Stimulated activated CD4-positive, alpha-beta T cell treated with anti-CD3 and anti-CD28 coated beads, Interleukin-15, amount 100 ng/mL, for 48 hours (primary cell): ENCODE data around the gene PDE1C.
A peak's percentile ranks its signal among the peaks of the same experiment; 100 is the strongest.

Experiments
- DNase-seq, 2 donors: peaks; one replicate each; pipeline ENCODE4 v3.0.0-alpha.2; 2020; ENCODE audit warnings: low read depth in 2 of 2

Gene PDE1C

DNA sequence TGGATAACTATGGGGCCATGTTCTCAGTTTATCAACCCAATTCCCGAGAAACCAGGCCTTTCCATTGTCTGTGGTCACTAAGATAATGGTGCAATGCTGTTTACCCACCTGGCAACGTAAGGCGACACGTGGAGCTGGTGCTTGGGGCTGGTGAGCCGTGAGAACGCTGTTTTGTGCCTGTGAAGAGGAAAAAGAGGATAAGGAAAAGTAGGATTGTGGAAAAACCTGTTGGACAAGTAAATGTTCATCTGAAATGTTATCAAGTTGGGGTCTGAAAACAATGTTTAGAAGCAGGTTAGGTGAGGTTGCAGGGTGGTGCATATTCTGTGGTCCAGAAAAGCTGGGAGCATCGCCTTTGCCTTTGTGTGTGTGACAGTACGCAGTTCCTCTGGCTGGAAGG lies 294.7 kb downstream of the PDE1C start:
- DNase-seq = no peak

DNA sequence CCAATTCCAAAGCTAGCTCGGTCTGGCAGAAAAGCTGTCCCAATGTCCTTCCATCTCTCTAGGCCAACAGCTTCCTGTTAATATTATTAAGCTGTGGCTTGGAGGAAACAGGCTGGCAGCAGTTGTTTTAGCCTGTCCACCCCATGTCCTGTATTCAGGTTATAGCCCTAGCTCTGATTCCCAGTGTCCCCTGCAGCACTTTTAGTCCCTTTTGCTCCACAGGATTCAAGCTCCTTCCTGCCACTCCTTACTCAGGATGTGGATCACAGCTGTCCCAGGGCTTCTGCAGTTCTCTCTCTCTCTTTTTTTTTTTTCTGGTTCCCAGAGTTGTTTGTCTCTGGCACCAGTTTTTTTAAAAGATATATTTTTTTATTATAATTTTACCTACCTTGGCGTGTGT lies 298.0 kb downstream of the PDE1C start:
- DNase-seq = no peak

DNA sequence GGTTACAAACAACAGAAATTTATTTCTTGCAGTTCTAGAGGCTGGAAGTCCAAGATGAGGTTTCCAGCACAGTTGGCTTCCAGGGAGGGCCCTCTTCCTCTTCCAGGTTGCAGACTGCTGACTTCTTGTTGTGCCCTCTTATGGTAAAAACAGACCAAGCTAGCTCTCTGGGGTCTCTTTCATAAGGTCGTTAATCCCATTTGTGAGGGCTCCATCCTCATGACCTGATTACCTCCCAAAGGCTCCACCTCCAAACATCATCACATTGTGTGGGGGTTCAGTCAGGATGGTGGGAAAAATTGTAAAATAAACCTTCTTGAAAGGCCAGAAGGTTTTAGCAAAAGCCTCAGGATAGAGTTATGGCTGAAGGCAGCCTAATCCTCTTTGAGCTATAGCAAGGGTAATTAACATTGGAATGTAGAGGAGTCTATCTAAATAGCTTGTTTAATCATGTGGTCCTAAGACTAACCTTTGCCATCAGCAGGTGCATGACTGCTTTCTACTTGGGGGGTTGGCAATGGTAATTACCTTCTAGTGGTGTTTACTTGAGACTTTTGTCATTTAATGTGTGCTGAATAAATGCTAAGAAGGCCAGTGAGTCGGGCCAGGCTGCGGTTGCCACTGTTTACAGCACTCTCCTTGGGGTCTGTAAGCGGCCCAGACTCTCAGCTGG lies 302.4 kb downstream of the PDE1C start:
- no peak for DNase-seq

DNA sequence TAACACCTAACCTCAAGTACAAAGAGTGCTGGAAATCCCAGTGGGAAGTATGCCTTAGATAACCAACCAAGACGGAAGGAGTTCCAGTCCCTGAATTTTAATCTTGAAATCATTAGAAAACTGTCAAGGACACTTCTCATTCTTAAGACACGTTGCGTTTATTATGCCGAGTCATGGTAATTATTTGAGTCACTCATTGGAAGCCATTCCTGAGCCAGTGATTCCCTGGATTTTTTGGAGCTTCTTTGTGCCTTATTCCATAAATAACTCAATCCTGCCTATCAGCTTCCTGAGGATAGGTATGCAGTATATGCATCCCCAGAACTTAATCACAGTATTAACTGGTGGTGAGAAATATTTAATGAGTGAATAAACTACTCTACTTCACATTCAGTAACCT lies 305.7 kb downstream of the PDE1C start:
- no peak for DNase-seq

DNA sequence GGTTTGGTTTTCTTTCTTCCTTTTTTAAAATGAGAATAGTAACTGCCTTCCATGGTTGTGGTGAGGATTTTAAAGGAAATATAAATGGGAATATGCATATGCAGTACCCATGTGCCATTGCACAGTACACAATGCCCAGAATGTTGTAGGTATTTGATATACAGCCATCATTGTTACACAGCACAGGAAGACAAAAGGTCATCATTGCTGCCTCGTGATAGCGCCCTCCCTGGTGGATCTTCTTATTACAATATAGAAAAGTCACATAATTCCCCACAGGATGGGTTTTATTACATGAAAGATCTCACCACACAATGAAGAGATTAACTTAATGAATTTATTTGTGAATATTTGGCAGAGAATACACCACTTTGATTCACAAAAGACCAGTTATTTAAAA lies 306.7 kb downstream of the PDE1C start:
- DNase-seq = no peak

DNA sequence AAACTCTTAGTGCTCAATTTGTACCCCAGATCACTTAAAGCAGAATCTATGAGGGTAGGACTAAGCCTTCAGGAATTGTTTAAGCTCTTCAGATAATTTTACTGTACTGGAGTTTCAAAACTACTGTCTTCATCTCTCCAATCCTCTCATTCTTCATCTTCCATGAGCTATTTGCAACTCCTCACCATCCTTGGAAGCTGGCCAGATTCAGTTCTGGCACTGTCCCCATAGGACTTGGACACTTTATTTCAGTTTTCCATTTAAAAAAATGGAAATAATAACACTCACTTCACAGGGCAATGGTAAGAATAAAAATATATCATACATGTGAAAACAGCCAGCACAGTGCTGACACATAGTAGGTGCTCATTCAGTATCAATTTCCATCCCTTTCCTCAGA lies 308.6 kb downstream of the PDE1C start:
- DNase-seq = no peak

DNA sequence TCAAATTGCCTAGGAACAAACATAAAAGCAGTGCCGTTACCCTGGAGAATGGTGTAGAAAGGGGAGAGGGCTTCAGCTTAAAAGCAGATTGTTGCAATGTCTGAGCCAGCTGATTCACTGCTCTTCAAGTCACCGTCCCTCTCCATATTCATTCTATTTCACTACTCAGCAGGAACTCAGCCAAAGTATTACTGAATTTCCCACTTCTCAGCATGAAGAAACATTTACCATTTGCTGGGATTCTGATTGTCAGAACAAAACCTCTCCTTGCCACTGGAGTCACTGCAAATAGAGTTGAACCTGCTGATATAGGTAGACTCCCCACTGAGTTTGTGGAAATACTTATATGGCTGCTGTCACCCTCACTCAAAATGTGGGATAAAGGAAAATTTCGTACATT lies 311.5 kb downstream of the PDE1C start:
- no peak for DNase-seq

DNA sequence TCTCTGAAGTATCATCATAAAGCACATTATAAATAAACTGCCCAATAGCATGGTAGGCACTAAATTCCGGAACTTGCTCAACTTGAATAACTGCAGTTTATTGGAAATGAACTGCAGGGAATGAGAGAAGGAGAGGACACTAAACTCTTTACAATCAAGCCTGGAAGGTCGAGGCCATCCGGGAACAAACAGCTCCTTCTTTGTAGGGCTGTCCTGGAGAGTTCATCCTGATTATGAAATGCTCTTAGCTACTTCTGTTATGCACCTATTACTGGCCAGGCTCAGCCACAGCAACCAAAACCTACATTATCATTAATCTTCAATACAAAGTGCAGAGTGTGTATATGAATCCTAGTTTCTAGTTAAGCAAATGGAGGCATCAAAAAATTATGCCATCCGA lies 318.5 kb downstream of the PDE1C start:
- no peak for DNase-seq

DNA sequence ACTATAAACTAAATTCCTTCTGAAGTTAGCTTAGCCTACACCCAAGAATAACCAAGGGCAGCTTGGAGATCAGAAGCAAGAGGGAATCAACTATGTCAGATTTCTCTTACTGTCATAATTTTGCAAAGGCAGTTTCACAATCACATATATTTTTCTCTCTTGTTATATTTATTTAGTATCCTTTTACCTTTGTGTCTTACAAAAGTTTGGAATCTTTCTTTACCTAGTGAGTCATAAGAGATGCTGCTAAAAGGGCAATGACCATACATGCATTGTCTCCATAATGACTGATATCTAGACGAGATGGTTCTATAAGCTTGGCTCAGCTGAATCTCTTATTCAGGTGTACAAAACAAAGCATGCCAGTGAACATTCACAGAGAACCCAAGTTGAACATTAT lies 322.1 kb downstream of the PDE1C start:
- DNase-seq = no peak

DNA sequence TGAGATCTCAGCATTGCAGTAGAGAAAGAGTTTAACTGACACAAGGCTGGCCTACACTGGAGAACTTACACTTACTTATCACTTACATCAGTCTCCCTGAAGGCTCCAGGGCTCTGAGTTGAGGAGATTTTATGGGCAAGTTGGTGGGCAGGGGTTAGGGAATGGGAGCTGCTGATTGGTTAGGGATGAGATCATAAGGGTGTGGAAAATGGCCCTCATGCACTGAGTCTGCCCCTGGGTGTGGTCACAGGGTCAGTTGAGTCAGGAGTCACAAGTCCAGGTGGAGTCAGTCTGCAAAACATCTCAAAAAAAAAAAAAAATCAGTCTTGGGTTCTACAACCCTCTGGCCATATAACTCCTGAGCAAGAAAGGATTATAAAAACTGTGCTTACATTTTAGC lies 322.7 kb downstream of the PDE1C start:
- no peak for DNase-seq

DNA sequence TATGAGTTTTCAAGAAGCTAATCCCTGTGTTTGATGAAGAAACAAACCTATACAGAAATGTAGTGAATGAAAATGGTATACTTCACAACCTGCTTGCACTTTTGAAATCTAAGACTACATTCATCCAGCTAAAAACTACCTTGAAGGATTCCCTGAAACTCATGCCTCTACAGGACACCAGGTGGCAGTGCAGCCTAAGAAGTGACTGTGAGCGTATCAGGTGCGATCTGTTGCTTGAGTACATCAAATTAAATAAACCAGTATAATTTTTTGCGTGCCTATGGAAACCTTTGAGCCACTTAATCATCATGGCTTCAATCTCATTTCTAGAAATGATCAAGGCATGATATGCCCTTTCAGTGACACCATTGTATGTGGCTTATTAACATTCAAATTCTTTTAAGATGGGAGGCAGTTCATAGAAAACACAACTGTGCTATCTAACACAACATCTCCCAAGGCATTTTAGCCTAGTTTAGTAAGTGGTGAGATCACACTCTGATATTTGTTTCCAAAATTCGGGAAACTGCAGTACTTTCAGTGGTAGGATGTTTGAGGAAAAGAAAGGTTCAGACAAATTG lies 325.8 kb downstream of the PDE1C start:
- DNase-seq = peak in 1 of 2 donors; percentile 17

DNA sequence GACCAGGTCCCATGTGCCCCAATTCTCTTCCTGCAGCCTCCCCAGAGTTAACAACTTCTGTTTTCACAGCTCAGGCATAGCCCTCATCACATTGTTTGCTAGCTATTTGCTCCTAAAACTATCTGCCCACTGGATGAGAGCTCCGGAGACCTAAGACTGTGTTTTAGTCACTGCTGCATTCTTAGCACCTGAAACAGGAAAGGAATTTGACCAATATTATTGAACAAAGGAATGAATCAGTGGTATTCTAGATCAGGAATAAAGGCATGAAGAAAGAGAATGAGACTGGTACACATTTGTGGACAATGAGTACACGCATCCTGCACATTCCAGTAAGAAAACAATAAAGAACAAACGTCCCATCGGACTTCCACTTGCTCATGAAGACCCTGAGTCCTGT lies 328.4 kb downstream of the PDE1C start:
- DNase-seq = no peak

DNA sequence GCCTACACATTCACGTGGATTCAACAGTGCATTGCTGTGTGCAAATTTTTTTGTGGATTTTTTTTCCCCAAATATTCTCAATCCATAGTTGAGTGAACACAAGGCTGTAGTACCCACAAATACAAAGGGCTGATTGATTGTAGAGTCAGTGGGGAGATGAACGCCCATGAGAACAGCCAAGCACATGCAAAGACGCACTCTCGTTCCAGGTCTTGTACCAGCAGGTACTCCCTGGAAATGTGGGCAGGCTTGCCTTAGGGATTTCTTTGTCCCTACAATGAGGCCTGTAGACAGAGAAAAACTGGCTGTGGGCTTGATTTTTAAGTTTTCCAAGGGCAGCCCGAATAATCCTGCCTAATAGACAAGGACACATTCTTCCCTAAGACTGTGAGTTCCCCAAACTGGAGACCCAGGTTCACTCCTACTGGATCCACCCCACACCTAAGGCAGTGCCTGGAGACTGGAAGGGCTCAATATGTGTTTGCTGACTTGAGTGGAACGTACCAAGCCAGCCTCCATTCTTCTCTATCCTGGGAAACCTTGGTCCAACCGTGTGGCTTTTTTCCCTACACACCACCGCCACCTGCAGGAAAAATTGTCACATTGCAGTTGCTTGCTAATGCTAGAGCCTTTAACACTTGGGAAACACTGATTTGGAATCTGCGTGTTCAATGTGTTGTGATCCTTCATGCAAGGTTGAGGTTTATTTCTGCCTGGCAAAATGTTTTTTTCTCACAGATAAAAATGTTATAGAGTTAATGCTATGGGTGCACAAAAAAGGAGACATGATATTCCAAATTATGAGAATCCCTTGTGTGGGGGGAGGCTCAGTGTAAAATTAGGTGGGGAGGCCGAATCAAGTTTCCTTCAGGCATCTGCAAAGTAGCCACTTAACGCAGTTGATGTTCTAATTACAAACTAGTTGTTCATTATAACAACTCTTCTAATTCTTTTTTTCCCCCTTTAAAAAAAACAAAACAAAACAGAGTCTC lies 333.9 kb downstream of the PDE1C start:
- peak in 1 of 2 donors; percentile 2 for DNase-seq

DNA sequence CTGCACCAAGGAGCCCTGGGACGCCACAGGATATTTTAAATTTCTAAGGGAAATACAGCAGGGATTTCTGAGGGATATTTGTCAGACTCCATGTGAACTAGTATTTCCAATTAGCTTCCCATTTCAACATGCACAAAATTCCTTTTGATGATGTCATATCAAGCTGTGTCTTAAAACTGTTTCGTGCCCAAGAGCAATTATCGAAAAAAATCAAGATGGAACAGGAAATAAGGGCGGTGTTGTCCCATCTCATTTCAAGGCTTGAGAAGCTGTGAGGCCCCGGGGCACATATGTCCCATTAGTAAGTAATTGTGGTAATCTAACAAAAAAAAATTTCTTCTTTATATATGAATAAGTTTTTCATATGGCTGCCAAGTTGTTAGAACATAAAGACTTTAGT lies 335.8 kb downstream of the PDE1C start:
- no peak for DNase-seq

DNA sequence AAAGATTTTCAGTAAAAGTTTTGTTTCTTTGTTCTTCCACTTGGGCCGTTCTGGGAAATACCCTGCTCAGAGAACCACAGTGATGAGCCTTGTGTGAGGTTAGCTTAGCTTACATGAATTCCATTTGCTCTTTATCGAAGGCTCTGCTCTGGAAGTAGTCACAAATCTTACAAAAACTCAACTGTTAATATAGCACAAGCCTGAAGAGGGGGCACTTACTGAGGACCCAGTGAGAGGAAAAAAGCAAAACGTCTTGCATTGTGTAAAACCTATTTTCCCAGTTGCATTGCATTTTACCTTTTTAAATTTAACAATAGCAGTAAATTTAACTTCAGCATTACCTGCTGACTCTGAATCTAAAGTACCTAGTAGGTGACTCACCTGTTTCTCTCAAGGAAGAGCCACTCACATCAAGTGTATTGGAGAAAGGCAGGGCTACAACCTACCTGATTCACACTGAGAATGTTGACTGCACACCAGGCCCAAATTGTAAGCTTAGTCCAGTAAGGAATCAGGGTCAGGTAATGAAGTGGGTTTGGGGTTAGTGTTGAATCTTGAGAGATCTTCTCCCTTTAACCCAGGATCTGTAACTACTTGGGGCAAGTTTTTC lies 340.9 kb downstream of the PDE1C start:
- no peak for DNase-seq

DNA sequence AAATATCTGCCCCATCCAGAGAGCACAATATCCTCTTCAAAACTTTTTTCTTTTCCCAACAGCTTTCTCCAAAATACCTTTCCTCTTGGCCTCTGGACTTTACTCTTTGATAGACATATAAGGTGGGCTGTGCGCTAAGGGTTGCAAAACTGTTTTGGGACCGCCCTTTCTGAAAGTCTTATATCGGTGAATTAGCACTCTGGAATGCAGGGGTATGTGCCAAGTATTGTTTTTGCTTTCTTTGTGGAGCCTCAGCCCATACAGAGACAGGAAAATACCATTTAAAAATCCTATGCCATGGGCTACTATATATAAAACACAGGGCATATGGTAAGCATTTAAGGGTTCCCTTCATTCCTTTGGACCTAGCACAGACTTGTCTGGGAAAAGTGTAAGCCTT lies 345.5 kb downstream of the PDE1C start:
- no peak for DNase-seq

DNA sequence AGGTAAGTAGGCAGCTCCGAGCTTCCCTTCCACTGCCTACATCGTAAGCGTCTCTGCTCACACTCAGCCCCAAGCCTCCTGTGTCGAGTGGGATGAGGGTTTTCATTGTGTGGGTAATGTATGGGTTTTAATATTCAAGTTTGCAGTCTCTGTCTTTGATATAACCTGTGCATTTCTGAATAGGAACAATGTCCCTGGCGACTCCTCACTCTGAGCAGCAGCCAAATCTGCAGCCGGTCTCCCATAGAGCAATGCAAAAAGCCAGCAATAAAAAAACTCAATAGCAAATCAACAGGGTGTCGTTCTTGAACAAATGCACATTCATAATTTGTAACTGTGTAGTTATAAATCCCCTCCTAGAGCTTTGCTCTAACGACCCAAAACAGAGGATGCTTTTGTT lies 349.8 kb downstream of the PDE1C start:
- DNase-seq = no peak

DNA sequence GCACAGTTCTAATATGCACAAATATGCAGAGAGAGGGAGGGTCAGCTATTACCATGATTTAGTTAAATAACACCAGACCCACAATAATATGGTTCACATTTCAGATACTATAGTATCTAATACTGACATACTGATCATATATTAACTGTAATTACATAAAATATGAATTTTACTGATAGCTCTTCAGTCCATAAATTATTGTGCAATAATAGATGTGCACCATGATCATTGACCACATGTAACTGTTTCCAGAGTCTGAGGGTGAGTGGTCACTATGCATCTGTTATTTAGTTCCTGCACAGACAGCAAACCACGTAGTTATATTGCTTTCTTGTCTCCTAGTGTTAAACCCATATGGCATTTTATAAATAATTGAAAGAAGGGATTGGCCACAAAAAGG lies 353.9 kb downstream of the PDE1C start:
- DNase-seq = no peak

DNA sequence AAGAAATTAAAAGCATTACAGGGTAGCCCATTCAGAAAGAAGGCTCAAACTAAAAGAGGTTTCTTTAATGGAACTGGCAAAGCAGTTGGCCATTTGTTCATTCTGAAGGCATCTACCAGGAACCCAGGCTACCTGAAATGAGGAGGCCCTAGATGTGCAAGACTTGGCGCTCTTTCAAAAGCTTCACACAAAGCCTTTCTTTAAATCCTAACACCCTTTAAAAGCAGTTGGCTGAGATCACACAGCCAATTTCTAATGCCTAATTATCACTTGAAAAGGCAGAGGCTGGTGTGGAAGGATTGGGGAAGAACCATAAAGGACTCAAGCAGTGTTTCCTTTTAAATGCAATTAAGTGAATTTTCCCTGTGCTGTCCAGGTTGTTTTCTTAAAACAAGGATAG lies 360.0 kb downstream of the PDE1C start:
- DNase-seq = no peak

DNA sequence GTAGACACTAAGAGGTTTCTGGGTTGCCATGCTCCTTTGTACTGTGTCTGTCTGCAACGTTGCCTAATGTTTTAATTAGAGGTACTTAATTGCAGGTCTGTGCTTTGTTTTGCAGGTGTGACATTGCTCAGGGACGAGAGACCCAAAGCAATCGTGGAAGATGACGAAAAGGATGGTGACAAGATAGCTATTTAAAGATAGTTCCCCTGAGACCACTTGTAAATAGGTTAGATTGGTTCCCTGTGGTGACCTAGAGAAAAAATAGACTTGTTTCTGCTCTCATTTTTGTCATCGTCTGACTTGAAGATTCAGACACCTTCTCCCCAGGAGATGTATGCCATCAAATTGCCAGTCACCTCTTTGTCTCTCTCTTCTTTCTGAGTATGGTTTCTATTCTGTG lies 363.1 kb downstream of the PDE1C start:
- DNase-seq = no peak

DNA sequence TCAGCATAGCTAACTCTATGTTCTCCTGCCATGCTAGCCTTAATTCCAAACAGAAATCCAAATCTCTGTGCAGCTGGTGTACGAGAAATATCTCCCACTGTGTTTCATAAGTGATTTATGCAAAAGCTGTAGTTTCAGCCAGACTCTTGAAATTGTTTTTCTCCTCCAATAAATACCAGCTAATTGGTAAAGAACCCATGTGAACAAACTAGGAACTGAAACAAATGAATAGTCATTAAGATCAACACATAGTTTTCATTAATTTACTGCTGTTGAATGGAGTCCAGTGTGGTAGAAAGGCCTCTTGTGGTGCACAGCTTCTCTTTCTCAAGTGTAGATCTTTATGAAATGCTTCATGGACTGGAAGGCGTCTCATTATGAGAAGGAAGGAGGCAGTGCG lies 364.8 kb downstream of the PDE1C start:
- no peak for DNase-seq

DNA sequence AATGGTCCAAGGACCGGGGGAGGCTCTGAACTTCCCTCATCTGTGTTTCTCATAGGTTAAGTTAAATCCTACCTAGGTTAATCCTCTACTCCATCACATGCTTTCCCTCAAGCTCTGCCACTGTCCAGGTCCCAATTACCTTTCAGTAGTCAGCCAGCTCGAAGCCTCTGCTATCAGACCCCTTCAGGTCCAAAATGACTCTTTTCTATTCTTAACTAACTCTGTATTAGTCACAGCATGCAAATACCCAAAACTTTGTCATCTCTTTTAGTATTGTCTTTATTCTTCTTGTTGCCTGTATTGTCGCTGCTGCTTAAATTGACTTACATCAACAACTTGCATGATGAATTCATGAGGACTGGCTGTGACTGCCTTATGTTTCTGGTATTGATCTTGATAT lies 367.9 kb downstream of the PDE1C start:
- DNase-seq = no peak
